ENCODE data around the gene MRPL17. TPM values are rescaled to one million over a fixed set of nuclear protein-coding genes. Genes with fewer than 3 reads are reported as not detected.
"Not testable (repeated sequence)": the region's sequence is repeated elsewhere in the genome, so short reads cannot be mapped to it uniquely, and the experiment has no call there.

MRPL17 gene
- total RNA-seq, 2 donors from 2014 or later = 69.1 to 70.1 TPM

- DNase-seq (ENCODE audit: low spot score) = no peak
- no peaks in the 10 kb centered on the region for H3K9me3 Mint-ChIP-seq
- H3K27me3 Mint-ChIP-seq = no peaks in the 10 kb centered on the region
- no peak overlapping the region for H3K4me3 Mint-ChIP-seq
- peaks cover 10 to 13% of the 10 kb centered on the region in 2 donors for H3K4me1 Mint-ChIP-seq (ENCODE audit: low read depth in 2 of 2)
- no peak for ATAC-seq
- no peaks in the 10 kb centered on the region for H3K36me3 Mint-ChIP-seq
- no peak overlapping the region for H3K27ac Mint-ChIP-seq
These were observed 12.2 kb upstream of the MRPL17 start for GRCh38 chr11:6695377-6695776.

- ATAC-seq = no peak
- DNase-seq (ENCODE audit: low spot score) = no peak
- Mint-ChIP-seq H3K4me3 (peak overlapping the region; percentile 3), H3K36me3 (no peaks in the 10 kb centered on the region), H3K27ac (peak overlapping the region; percentile 71 to 90), H3K27me3 (no peaks in the 10 kb centered on the region), H3K4me1 (ENCODE audit: low read depth in 2 of 2) (peaks cover 10 to 13% of the 10 kb centered on the region in 2 donors), H3K9me3 (no peaks in the 10 kb centered on the region)
These were observed 11.0 kb upstream of the MRPL17 start for GRCh38 chr11:6694229-6694535.

GRCh38 chr11:6693342-6694228, 10.4 kb upstream of the MRPL17 start:
- ATAC-seq (peak in 1 of 2 donors; percentile 52), DNase-seq (ENCODE audit: low spot score) (no peak)
- no peaks in the 10 kb centered on the region for H3K27me3 Mint-ChIP-seq
- H3K27ac Mint-ChIP-seq = peak overlapping the region; percentile 71 to 90
- no peaks in the 10 kb centered on the region for H3K9me3 Mint-ChIP-seq
- H3K4me1 Mint-ChIP-seq (ENCODE audit: low read depth in 2 of 2) = peaks cover 10 to 13% of the 10 kb centered on the region in 2 donors
- H3K4me3 Mint-ChIP-seq = peak overlapping the region; percentile 3
- H3K36me3 Mint-ChIP-seq = no peaks in the 10 kb centered on the region

- H3K27me3 Mint-ChIP-seq = no peaks in the 10 kb centered on the region
- H3K4me1 Mint-ChIP-seq (ENCODE audit: low read depth in 2 of 2) = peaks cover 10 to 13% of the 10 kb centered on the region in 2 donors
- H3K36me3 Mint-ChIP-seq = no peaks in the 10 kb centered on the region
- no peaks in the 10 kb centered on the region for H3K9me3 Mint-ChIP-seq
- H3K4me3 Mint-ChIP-seq = no peak overlapping the region
- ATAC-seq (no peak), DNase-seq (ENCODE audit: low spot score) (no peak)
- H3K27ac Mint-ChIP-seq = no peak overlapping the region
These were observed 9.0 kb upstream of the MRPL17 start for GRCh38 chr11:6692128-6692527.

- not testable (repeated sequence) for H3K27ac Mint-ChIP-seq; H3K4me3 Mint-ChIP-seq; H3K27me3 Mint-ChIP-seq; H3K9me3 Mint-ChIP-seq; ATAC-seq; DNase-seq (ENCODE audit: low spot score); H3K36me3 Mint-ChIP-seq
- peaks cover 10 to 13% of the 10 kb centered on the region in 2 donors for H3K4me1 Mint-ChIP-seq (ENCODE audit: low read depth in 2 of 2)
These were observed 7.4 kb upstream of the MRPL17 start for GRCh38 chr11:6690431-6691132.

GRCh38 chr11:6687876-6688275, 4.7 kb upstream of the MRPL17 start:
- Mint-ChIP-seq H3K4me1 (ENCODE audit: low read depth in 2 of 2) (peaks cover 10 to 17% of the 10 kb centered on the region in 2 donors), H3K27me3 (no peaks in the 10 kb centered on the region), H3K9me3 (no peaks in the 10 kb centered on the region), H3K36me3 (no peaks in the 10 kb centered on the region), H3K27ac (peak overlapping the region in 1 of 2 donors; percentile 15), H3K4me3 (no peak overlapping the region)
- ATAC-seq = no peak
- no peak for DNase-seq (ENCODE audit: low spot score)

GRCh38 chr11:6686006-6686405, 2.9 kb upstream of the MRPL17 start:
- Mint-ChIP-seq H3K36me3 (peaks cover 5% of the 10 kb centered on the region), H3K27me3 (no peaks in the 10 kb centered on the region), H3K4me1 (ENCODE audit: low read depth in 2 of 2) (peaks cover 17 to 31% of the 10 kb centered on the region in 2 donors), H3K4me3 (no peak overlapping the region), H3K9me3 (no peaks in the 10 kb centered on the region), H3K27ac (no peak overlapping the region)
- DNase-seq (ENCODE audit: low spot score) = no peak
- no peak for ATAC-seq

- H3K9me3 Mint-ChIP-seq; H3K27me3 Mint-ChIP-seq; H3K36me3 Mint-ChIP-seq; ATAC-seq; DNase-seq (ENCODE audit: low spot score): not testable (repeated sequence)
- Mint-ChIP-seq H3K27ac (peak overlapping the region; percentile 94 to 98), H3K4me1 (ENCODE audit: low read depth in 2 of 2) (peaks cover 18 to 36% of the 10 kb centered on the region in 2 donors), H3K4me3 (peak overlapping the region; percentile 97)
These were observed 928 bp upstream of the MRPL17 start for GRCh38 chr11:6684068-6684467.

- H3K4me3 Mint-ChIP-seq = peak overlapping the region; percentile 97
- peak in 1 of 2 donors; percentile 1 for ATAC-seq
These were observed 577 bp downstream of the MRPL17 start for GRCh38 chr11:6682591-6682935.

GRCh38 chr11:6681949-6682348, 1.2 kb downstream of the MRPL17 start:
- Mint-ChIP-seq H3K9me3 (no peaks in the 10 kb centered on the region), H3K27me3 (no peaks in the 10 kb centered on the region), H3K27ac (peak overlapping the region; percentile 94 to 98), H3K36me3 (peaks cover 10% of the 10 kb centered on the region), H3K4me1 (ENCODE audit: low read depth in 2 of 2) (peaks cover 18 to 37% of the 10 kb centered on the region in 2 donors), H3K4me3 (peak overlapping the region; percentile 97)
- no peak for DNase-seq (ENCODE audit: low spot score)
- ATAC-seq = no peak

More at GRCh38 chr11:6682591-6682935, 577 bp downstream of the MRPL17 start:
- Mint-ChIP-seq H3K4me1 (ENCODE audit: low read depth in 2 of 2) (peaks cover 18 to 37% of the 10 kb centered on the region in 2 donors), H3K36me3 (peaks cover 10% of the 10 kb centered on the region), H3K9me3 (no peaks in the 10 kb centered on the region), H3K27ac (peak overlapping the region; percentile 94 to 98), H3K27me3 (no peaks in the 10 kb centered on the region)
- DNase-seq (ENCODE audit: low spot score) = no peak

GRCh38 chr11:6681505-6681904, 1.6 kb downstream of the MRPL17 start:
- H3K27ac Mint-ChIP-seq = peak overlapping the region; percentile 56 to 98
- no peak for ATAC-seq
- peaks cover 18 to 37% of the 10 kb centered on the region in 2 donors for H3K4me1 Mint-ChIP-seq (ENCODE audit: low read depth in 2 of 2)

GRCh38 chr11:6677018-6677417, 6.1 kb downstream of the MRPL17 start:
- no peak overlapping the region for H3K4me3 Mint-ChIP-seq
- no peaks in the 10 kb centered on the region for H3K9me3 Mint-ChIP-seq
- ATAC-seq = no peak
- DNase-seq (ENCODE audit: low spot score) = no peak
- peaks cover 24 to 32% of the 10 kb centered on the region in 2 donors for H3K4me1 Mint-ChIP-seq (ENCODE audit: low read depth in 2 of 2)
- peaks cover 0 to 3% of the 10 kb centered on the region in 2 donors for H3K27me3 Mint-ChIP-seq
- peaks cover 10% of the 10 kb centered on the region for H3K36me3 Mint-ChIP-seq
- H3K27ac Mint-ChIP-seq = no peak overlapping the region

More at GRCh38 chr11:6681505-6681904, 1.6 kb downstream of the MRPL17 start:
- H3K27me3 Mint-ChIP-seq = no peaks in the 10 kb centered on the region
- H3K9me3 Mint-ChIP-seq = no peaks in the 10 kb centered on the region
- peaks cover 10% of the 10 kb centered on the region for H3K36me3 Mint-ChIP-seq
- DNase-seq (ENCODE audit: low spot score) = no peak
- peak overlapping the region; percentile 97 for H3K4me3 Mint-ChIP-seq

GRCh38 chr11:6674862-6675261, 8.3 kb downstream of the MRPL17 start:
- no peaks in the 10 kb centered on the region for H3K9me3 Mint-ChIP-seq
- H3K27ac Mint-ChIP-seq = no peak overlapping the region
- peaks cover 6% of the 10 kb centered on the region for H3K36me3 Mint-ChIP-seq
- H3K4me1 Mint-ChIP-seq (ENCODE audit: low read depth in 2 of 2) = peaks cover 22 to 25% of the 10 kb centered on the region in 2 donors
- no peak for DNase-seq (ENCODE audit: low spot score)
- peaks cover 0 to 9% of the 10 kb centered on the region in 2 donors for H3K27me3 Mint-ChIP-seq
- H3K4me3 Mint-ChIP-seq = no peak overlapping the region
- ATAC-seq = no peak

GRCh38 chr11:6674219-6674597, 8.9 kb downstream of the MRPL17 start:
- H3K27ac Mint-ChIP-seq = peak overlapping the region in 1 of 2 donors; percentile 5
- H3K27me3 Mint-ChIP-seq = peaks cover 0 to 9% of the 10 kb centered on the region in 2 donors
- ATAC-seq (no peak), DNase-seq (ENCODE audit: low spot score) (no peak)
- peaks cover 4% of the 10 kb centered on the region for H3K36me3 Mint-ChIP-seq
- H3K4me3 Mint-ChIP-seq = no peak overlapping the region
- H3K4me1 Mint-ChIP-seq (ENCODE audit: low read depth in 2 of 2) = peaks cover 18 to 25% of the 10 kb centered on the region in 2 donors
- H3K9me3 Mint-ChIP-seq = no peaks in the 10 kb centered on the region
